GM21737 (cell line): ENCODE results near the gene LYSMD2.
"Not testable (repeated sequence)": the region's sequence is repeated elsewhere in the genome, so short reads cannot be mapped to it uniquely, and the experiment has no call there.

Source experiments
- ATAC-seq: cut with Tn5 transposase; IDR thresholded peaks from one replicate; pipeline ENCODE4 v1.9.1; 2021; ENCODE audit warnings: mild to moderate bottlenecking, moderate library complexity; ENCODE audit not compliant: unreplicated experiment

LYSMD2 gene

GRCh38 chr15:51737522-51738305 is at the start of gene LYSMD2:
LYSMD2 (minus strand) TSS chr15:51737655; CDS start chr15:51737622, 33 bp downstream.
- peak; percentile 41 for ATAC-seq

- ATAC-seq, result not testable (repeated sequence)
Measured at GRCh38 chr15:51787130-51787529, 49.7 kb upstream of the LYSMD2 start.

GRCh38 chr15:51783967-51784366 is 46.5 kb upstream of the LYSMD2 start:
- no peak for ATAC-seq

- no peak for ATAC-seq
Measured at GRCh38 chr15:51782357-51782896, 45.0 kb upstream of the LYSMD2 start.

- ATAC-seq, result no peak
Measured at GRCh38 chr15:51781506-51781905, 44.1 kb upstream of the LYSMD2 start.

GRCh38 chr15:51780636-51781035 is 43.2 kb upstream of the LYSMD2 start:
- no peak for ATAC-seq

GRCh38 chr15:51776952-51777569 is 39.6 kb upstream of the LYSMD2 start:
- peak; percentile 57 for ATAC-seq

- no peak for ATAC-seq
Measured at GRCh38 chr15:51775967-51776816, 38.7 kb upstream of the LYSMD2 start.

GRCh38 chr15:51774916-51775315 is 37.5 kb upstream of the LYSMD2 start:
- no peak for ATAC-seq

- no peak for ATAC-seq
Measured at GRCh38 chr15:51771773-51772172, 34.3 kb upstream of the LYSMD2 start.

GRCh38 chr15:51770902-51771301 is 33.4 kb upstream of the LYSMD2 start:
- ATAC-seq, result no peak

GRCh38 chr15:51768018-51768417 is 30.6 kb upstream of the LYSMD2 start:
- no peak for ATAC-seq

GRCh38 chr15:51766341-51766740 is 28.9 kb upstream of the LYSMD2 start:
- no peak for ATAC-seq

- ATAC-seq, result no peak
Measured at GRCh38 chr15:51765751-51766150, 28.3 kb upstream of the LYSMD2 start.

GRCh38 chr15:51760805-51761204 is 23.4 kb upstream of the LYSMD2 start:
- ATAC-seq, result no peak

- ATAC-seq, result no peak
Measured at GRCh38 chr15:51759557-51760070, 22.2 kb upstream of the LYSMD2 start.

GRCh38 chr15:51758645-51759044 is 21.2 kb upstream of the LYSMD2 start:
- ATAC-seq, result no peak

GRCh38 chr15:51757450-51757849 is 20.0 kb upstream of the LYSMD2 start:
- no peak for ATAC-seq

GRCh38 chr15:51756482-51756881 is 19.0 kb upstream of the LYSMD2 start:
- no peak for ATAC-seq

GRCh38 chr15:51755790-51756189 is 18.3 kb upstream of the LYSMD2 start:
- no peak for ATAC-seq

- ATAC-seq, result no peak
Measured at GRCh38 chr15:51754267-51754666, 16.8 kb upstream of the LYSMD2 start.
